ENCODE measurements around the gene RBCK1.
A peak's percentile ranks its signal among the peaks of the same experiment; 100 is the strongest.

RBCK1 gene

DNA sequence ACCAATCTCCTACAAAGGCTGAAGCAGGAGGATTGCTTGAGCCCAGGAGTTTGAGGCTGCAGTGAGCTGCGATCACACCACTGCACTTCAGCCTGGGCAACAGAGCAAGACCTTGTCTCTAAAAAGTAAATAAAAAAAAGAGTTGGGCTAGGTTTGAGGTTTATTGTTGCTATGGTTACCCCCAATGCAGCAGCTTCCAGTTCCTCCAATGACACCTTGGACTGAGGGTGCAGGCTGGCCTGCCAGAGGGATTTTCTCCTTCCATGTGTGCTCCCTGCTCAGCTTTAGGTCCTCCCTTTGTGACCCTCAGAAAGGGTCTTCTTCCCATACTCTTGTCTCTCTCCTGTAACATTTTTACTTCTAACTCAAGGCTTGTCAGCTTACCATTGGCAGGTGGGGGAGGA lies 64.8 kb downstream of the RBCK1 start:
- no peak for DNase-seq (ENCODE audit: low read depth)

DNA sequence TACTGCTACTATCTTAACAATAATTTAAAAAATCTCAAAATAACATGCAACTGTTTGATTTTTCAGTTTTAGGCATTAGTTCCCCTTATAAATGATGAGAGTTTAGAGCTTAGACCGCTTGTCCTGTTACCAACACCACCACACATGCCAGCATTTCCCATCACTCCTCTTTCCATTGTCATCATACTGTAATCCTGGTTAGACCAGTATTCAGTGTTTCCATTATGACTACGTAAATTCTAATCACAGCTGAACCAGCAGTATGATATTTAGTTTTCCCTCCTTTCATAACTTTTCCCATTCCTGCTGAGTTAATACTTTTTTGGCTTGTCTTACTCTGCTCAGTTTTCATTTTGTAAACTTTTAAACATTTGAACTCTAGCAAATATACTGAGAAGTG lies 66.5 kb downstream of the RBCK1 start:
- no peak for DNase-seq (ENCODE audit: low read depth)

DNA sequence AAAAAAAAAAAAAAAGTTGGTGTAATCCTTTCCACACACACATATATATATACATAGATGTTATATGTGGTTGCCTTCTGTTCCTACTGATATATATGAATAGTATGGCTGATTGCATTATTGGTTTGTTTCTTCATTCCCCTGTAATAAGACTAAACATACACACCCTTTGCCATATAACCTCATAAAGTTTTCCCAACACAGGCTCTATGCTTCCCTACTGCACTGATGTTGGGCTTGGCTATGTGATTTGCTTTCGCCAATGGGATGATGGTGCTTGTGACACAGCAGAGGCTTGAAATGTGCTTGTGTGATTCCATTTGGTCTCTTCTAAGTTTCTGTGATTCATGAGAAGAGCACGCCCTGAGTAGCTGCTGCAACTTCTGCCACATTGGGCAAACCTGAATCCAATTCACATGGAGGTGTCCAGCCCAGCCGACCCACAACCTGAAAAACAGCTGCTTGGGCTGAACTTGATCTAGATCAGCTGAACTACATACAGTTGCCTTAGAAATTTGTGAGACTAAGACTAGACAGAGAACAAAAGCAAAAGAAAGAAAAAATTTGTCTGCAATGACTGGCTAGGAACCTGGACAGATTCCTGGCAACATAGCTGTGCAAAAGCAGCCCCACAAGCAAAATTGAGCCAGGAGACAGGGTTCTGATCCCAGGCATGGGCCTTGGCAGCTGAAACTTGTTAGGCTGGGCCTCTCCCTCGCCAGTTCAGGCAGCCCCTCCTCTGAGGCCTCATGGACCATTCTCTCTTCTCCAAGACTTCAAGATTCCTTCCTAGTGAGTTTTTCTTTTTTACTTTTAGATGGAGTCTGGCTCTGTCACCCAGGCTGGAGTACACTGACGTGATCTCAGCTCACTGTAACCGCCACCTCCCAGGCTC lies 67.6 kb downstream of the RBCK1 start:
- DNase-seq (ENCODE audit: low read depth): no peak

DNA sequence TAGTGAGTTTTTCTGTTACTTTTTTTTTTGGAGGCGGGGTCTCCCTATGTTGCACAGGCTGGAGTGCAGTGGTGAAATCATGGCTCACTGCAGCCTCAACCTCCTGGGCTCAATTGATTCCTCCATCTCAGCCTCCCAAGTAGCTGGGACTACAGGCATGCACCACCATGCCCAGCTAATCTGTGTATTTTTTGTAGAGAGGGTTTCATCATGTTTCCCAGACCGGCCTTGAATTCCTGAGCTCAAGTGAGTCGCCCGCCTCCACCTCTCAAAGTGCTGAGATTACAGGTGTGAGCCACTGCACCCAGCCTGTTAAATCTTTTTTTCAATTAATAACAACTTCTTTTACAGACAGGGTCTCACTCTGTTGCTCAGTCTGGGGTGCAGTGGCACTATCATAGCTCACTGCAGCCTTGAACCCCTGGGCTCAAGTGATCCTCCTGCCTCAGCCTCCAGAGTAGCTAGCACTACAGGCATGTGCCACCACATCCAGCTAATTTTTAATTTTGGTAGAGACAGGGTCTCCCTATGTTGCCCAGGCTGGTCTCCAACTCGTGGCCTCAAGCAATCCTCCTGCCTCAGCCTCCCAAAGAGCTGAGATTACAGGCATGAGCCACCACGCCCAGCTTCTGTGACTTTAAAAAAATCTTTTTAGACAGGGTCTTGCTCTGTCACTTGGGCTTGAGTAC lies 68.6 kb downstream of the RBCK1 start:
- peak; percentile 32 for DNase-seq (ENCODE audit: low read depth)

DNA sequence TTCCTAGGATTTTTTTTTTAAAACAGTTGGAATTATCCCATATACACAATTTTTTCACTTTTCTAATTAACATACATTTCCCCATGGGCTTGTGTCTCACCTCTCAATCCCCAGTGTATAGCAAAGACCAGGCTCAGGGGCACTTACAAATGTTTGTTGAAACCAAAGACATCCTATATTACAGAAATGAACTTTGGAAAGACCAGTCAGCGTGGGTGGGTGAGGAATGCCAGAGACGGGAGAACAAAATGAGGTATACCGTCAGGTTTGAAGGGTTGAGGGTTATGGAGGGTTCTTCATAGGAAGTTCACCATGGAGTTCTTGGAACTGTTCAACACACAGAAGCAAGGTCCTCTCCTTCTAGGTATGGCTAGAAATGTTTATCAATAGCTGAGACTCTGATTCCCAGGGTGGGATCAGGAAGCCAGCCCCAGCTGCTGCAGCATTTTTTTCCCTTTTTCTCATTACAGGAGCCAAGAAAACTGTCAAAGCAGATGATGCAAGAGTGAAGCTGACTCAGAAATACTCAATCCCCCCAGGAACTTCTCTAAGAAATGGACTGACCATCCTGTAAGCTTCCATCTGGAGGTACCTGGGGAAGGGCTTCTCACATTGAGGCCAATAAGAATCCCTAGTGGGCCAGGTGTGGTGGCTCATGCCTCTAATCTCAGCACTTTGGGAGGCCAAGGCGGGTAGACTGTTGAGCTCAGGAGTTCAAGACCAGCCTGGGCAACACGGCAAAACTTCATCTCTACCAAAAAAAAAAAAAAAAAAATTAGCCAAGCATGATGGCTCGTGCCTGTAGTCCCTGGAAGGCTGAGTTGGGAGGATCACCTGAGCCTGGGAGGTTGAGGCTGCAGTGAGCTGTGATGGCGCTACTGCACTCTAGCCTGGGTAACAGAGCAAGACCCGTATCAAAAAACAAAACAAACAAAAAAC lies 70.2 kb downstream of the RBCK1 start:
- peak; percentile 64 for DNase-seq (ENCODE audit: low read depth)

DNA sequence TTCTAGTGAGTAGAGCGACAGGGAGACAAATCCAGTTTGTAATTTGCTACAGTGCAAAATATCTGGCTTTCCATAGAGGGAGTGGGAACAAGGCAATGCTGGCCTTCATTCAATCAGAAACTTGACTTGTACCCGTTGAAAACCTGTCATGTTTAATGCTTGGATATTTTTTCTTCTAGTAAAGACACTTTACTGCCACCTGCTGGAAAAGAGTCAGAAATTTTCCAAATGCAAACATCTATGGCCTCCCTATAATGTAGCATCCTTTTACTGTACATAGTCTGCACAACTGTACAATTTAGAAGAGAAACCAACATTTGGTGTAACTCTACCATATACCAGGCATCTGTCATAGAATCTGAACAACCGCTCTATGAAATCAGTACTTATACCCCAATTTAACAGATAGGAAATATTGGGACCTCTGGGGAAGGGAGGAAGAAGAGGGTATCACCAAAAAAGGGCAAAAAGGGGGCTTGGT lies 70.9 kb downstream of the RBCK1 start:
- DNase-seq (ENCODE audit: low read depth): peak; percentile 62

DNA sequence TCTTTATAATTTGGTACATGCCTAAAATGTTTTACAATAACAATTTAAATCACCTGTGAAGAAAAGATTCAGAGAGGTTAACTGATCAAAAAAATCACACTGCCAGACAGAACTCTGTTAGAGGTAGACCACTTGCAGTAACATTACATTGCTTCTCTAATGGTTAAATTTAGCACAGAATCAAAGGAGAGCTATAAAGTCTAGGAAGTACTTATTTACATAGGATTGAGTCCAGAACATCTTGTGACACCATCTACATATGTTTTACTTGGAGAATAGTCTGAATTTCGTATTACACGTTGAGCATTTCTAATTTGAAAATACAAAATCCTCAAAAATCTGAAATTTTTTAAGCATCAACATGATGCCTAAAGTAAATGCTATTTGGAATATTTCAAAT lies 71.4 kb downstream of the RBCK1 start:
- DNase-seq (ENCODE audit: low read depth): no peak

DNA sequence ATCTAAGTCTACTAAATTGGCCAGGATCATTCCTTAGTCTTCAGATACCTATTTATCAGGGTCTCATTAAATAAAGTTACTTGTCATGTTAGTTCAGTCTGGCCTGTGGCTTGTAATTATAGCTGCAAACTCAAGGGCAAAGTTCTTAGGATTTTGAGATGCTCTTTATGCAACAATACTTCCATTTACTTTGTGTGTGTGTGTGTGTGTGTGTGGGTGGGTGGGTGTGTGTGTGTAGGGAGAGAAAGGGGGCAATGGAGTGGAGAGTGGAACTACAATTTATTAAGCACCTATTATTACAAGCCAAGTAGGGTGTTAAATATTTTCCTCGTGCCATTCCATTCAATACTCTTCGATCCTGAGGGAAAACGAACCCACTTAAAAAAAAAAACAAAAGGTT lies 71.9 kb downstream of the RBCK1 start:
- no peak for DNase-seq (ENCODE audit: low read depth)

DNA sequence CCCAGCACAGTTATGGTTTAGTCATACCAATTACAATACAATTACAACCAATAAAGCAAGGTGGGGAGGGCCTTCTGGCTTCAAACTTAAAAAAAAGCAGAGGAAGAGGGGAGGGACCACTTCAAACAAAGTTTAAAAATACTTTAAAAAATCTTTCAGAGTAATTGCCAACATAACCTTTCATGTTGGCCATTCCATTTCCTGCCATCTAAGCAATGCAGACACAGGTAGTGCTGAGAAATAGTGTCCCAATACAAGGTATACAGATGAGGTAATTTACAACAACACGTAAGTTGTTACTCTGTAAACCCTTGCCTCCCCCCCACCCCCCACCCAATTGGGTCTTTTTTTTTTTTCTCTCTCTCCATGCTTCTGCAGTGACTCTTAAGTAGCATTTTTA lies 73.1 kb downstream of the RBCK1 start:
- DNase-seq (ENCODE audit: low read depth): no peak

All from amniotic epithelial cell (primary cell).